Natural killer cell (primary cell): ENCODE results near the gene EPG5. TPM values are rescaled to one million over a fixed set of nuclear protein-coding genes. Genes with fewer than 3 reads are reported as not detected.

Experiments used
- ATAC-seq, 3 donors: fragments of 150-1000 bp in 2 of 3; fragments of 200-7000 bp in 1 of 3; cut with Tn5 transposase; 1 replicate in 1 of 3; 2 replicates in 2 of 3; pipeline ENCODE4 v1.10.0; 2021; ENCODE audit warnings: mild to moderate bottlenecking in 2 of 3, moderate library complexity in 2 of 3
- DNase-seq, 2 donors: peaks; one replicate each; pipeline versions ENCODE4 v3.0.0 to v3.0.0-alpha.2; 2013 to 2021; ENCODE audit warnings: mixed read lengths in 1 of 2
- H3K27ac ChIP-seq: one replicate; pipeline ENCODE4 v1.5.1; 2013; ENCODE audit warnings: mild to moderate bottlenecking, low read length
- H3K27me3 ChIP-seq: one replicate; pipeline ENCODE4 v1.6.1; 2013; ENCODE audit warnings: low read length; ENCODE audit not compliant: control insufficient read depth, insufficient read depth
- H3K36me3 ChIP-seq: one replicate; pipeline ENCODE4 v1.6.1; 2013; ENCODE audit warnings: low read length; ENCODE audit not compliant: control insufficient read depth, insufficient read depth
- H3K4me1 ChIP-seq: one replicate; pipeline ENCODE4 v1.6.1; 2013; ENCODE audit warnings: low read length; ENCODE audit not compliant: control insufficient read depth, insufficient read depth
- H3K4me3 ChIP-seq: one replicate; pipeline ENCODE4 v1.5.1; 2013; ENCODE audit warnings: low read length
- H3K9me3 ChIP-seq: one replicate; pipeline ENCODE4 v1.6.1; 2013; ENCODE audit warnings: low read length; ENCODE audit not compliant: control insufficient read depth, insufficient read depth
- H3K27ac Mint-ChIP-seq, 2 donors: one replicate each; pipeline ENCODE4 v1.8.0; 2022; ENCODE audit warnings: mild to moderate bottlenecking in 2 of 2, mixed read lengths in 2 of 2, moderate library complexity in 1 of 2
- H3K27me3 Mint-ChIP-seq, 2 donors: one replicate each; pipeline ENCODE4 v1.8.0; 2022; ENCODE audit warnings: low read depth in 2 of 2, mixed read lengths in 2 of 2
- H3K36me3 Mint-ChIP-seq: one replicate; pipeline ENCODE4 v1.8.0; 2022; ENCODE audit warnings: mixed read lengths
- H3K4me1 Mint-ChIP-seq, 2 donors: one replicate each; pipeline ENCODE4 v1.8.0; 2022; ENCODE audit warnings: mixed read lengths in 2 of 2
- H3K4me3 Mint-ChIP-seq: one replicate; pipeline ENCODE4 v1.8.0; 2022; ENCODE audit warnings: mild to moderate bottlenecking, moderate library complexity, mixed read lengths
- H3K9me3 Mint-ChIP-seq, 2 donors: one replicate each; pipeline ENCODE4 v1.8.0; 2022; ENCODE audit warnings: mixed read lengths in 2 of 2
- WGBS: methylation state at CpG from one replicate; pipeline ENCODE4 v1.1.7; 2013; ENCODE audit warnings: missing lambda C conversion rate; ENCODE audit not compliant: insufficient coverage; 5-methylcytosine and 5-hydroxymethylcytosine counted together
- intact Hi-C: fragments of 100-400 bp; cut with micrococcal nuclease; formaldehyde crosslinking; loops from one replicate; pipeline ENCODE4 v1.14.2; 2022
- total RNA-seq, 4 donors: library from RNA; stranded (reverse); fragments of 120-200 nt in 1 of 4; gene quantifications; one replicate each; pipeline versions ENCODE4 v1.2.3 to v1.2.4, GENCODE V29; 2013 to 2022
- TF ChIP-seq, protein P1 (sequence below): fragments of 200-600 bp; IDR thresholded peaks from one replicate; pipeline ENCODE4 v1.8.0; 2022; ENCODE audit warnings: antibody characterized with exemption

The EPG5 gene
- total RNA-seq, 3 donors from 2014 or later (not counting 1 experiment from before 2014, with no cell fraction given), result 81.3 to 133 (median 99.6) TPM

DNA sequence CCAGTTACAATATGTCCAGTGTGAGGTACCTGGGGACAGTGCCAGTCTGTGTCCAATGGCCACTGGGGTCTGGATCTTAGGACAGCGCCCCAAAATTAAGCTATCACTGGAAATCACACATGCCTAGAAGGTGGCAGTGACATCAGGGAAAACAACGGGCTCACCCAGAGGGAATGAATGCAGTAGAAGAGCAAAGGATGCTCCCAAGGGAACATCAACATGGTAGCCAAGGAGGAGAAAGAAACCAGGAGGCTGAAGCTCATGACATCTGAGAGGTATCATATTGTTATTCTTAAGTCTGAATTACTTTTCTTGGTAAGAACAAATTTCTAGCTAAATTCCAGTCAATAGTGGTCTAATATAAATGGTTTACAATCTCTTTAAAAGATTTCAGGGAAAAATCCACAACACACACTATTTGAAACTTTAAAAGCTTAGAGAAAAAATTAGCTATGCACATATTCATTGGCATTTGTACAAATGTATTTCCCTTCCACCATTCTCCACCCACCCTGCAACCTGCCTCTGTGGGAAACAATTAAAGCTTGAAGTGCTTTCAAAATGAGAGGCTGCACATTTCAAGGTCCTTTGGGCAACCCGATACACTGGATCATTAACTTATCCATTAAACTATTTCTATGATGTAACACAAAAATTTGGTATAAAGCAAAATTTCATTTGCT, 86.1 kb downstream of the EPG5 start:
- intact Hi-C loops, result loop anchor here (1.0 kb wide), 3 partner anchors 158 to 216 kb away; no protein-coding TSS in a partner anchor
- ATAC-seq (no peak), DNase-seq (no peak)
- Mint-ChIP-seq H3K27me3 (no peaks in the 10 kb centered on the region), H3K36me3 (peaks cover 24% of the 10 kb centered on the region), H3K9me3 (no peaks in the 10 kb centered on the region), H3K4me3 (no peak overlapping the region), H3K4me1 (peaks cover 15 to 16% of the 10 kb centered on the region in 2 donors), H3K27ac (no peak overlapping the region)
- H3K4me1 ChIP-seq, result peaks cover 11% of the 10 kb centered on the region
- no peaks in the 10 kb centered on the region for H3K9me3 ChIP-seq
- H3K36me3 ChIP-seq, result peaks cover 53% of the 10 kb centered on the region
- no peak overlapping the region for H3K27ac ChIP-seq
- no peak overlapping the region for H3K4me3 ChIP-seq
- TF ChIP-seq, protein P1, sequence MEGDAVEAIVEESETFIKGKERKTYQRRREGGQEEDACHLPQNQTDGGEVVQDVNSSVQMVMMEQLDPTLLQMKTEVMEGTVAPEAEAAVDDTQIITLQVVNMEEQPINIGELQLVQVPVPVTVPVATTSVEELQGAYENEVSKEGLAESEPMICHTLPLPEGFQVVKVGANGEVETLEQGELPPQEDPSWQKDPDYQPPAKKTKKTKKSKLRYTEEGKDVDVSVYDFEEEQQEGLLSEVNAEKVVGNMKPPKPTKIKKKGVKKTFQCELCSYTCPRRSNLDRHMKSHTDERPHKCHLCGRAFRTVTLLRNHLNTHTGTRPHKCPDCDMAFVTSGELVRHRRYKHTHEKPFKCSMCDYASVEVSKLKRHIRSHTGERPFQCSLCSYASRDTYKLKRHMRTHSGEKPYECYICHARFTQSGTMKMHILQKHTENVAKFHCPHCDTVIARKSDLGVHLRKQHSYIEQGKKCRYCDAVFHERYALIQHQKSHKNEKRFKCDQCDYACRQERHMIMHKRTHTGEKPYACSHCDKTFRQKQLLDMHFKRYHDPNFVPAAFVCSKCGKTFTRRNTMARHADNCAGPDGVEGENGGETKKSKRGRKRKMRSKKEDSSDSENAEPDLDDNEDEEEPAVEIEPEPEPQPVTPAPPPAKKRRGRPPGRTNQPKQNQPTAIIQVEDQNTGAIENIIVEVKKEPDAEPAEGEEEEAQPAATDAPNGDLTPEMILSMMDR, result no peak
- 97% methylated on average over 3 of the region's 3 CpGs for WGBS
- no peaks in the 10 kb centered on the region for H3K27me3 ChIP-seq

DNA sequence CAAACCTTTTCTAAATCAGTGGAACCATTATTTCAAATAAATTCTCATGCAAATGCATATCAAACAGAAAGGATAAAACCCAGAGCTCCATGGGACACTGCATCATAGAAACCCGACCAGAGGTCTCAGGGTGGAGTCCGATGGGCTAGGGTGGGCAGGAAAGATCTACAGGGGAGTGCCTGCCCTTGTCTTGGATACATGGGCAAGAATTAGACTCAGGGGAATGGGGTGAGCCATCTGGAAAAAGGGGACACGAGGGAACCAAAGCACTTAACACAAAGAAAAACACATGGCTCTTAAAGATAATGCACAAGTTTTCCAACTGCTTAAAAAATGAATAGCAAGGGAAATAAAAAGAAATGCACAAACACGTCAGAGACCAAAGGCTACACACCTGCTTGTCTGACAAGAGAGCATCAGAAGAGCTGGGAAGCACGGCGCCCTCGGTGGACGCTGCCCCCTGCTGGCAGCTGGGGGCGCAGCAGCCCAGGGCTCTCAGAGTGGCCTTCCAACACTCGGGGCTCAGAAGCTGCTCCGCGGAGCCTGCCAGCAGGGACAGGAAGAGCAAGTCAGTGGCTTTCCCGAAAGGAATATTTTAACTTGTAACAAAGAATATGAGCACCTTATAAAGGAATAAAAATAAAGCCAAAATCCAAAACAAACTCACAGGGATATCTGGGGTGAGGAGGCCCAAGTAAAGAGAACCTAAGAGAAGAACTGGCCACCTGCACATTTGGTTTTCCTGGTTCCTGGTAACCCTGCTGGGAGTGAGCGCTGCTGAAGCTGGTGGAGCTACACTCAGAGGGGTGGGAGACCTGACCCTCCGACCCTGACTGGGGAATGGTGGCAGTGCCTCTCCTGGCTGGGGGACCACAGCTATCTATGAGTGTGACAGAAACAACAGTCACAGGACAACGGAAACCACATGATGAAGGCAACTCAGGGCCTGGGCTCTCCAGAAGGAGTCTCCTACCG, 87.2 kb downstream of the EPG5 start:
- 44% methylated on average over 15 of the region's 17 CpGs for WGBS

GRCh38 chr18:45877403-45877802, 89.7 kb downstream of the EPG5 start:
- Mint-ChIP-seq H3K4me3 (no peak overlapping the region), H3K4me1 (peaks cover 38 to 45% of the 10 kb centered on the region in 2 donors), H3K27ac (peak overlapping the region in 1 of 2 donors; percentile 10), H3K36me3 (peaks cover 32% of the 10 kb centered on the region), H3K27me3 (no peaks in the 10 kb centered on the region), H3K9me3 (no peaks in the 10 kb centered on the region)
- Histone ChIP-seq H3K36me3 (peaks cover 49% of the 10 kb centered on the region), H3K27ac (no peak overlapping the region), H3K27me3 (no peaks in the 10 kb centered on the region), H3K4me1 (peaks cover 28% of the 10 kb centered on the region), H3K9me3 (no peaks in the 10 kb centered on the region), H3K4me3 (no peak overlapping the region)
- DNase-seq, result no peak
- intact Hi-C loops, result loop anchor here (5.0 kb wide), 2 partner anchors 105 to 255 kb away; no protein-coding TSS in a partner anchor
- 96% methylated on average over 3 of the region's 3 CpGs for WGBS
- no peak for ATAC-seq
- TF ChIP-seq, protein P1, result no peak

More for the DNA sequence above, 87.2 kb downstream of the EPG5 start:
- peak; percentile 91 to 96 (median 95) for ATAC-seq
- no peak overlapping the region for H3K4me3 ChIP-seq
- Mint-ChIP-seq H3K27me3 (no peaks in the 10 kb centered on the region), H3K36me3 (peaks cover 32% of the 10 kb centered on the region), H3K4me3 (no peak overlapping the region), H3K9me3 (no peaks in the 10 kb centered on the region), H3K4me1 (peaks cover 21 to 23% of the 10 kb centered on the region in 2 donors), H3K27ac (peak overlapping the region; percentile 72 to 79)
- H3K27ac ChIP-seq, result no peak overlapping the region
- H3K4me1 ChIP-seq, result peaks cover 12% of the 10 kb centered on the region
- TF ChIP-seq, protein P1, result peak; percentile 99
- H3K27me3 ChIP-seq, result no peaks in the 10 kb centered on the region
- intact Hi-C loops, result loop anchor here (1.0 to 5.0 kb wide), 5 partner anchors 108 to 258 kb away; no protein-coding TSS in a partner anchor
- peaks cover 54% of the 10 kb centered on the region for H3K36me3 ChIP-seq
- peak; percentile 70 to 84 for DNase-seq
- no peaks in the 10 kb centered on the region for H3K9me3 ChIP-seq
